SK-N-MC (cell line): ENCODE measurements around the gene KRTAP1-5.
A peak's percentile ranks its signal among the peaks of the same experiment; 100 is the strongest.
"Not testable (repeated sequence)": the region's sequence is repeated elsewhere in the genome, so short reads cannot be mapped to it uniquely, and the experiment has no call there.

Experiments
- DNase-seq: peaks from one replicate; pipeline ENCODE4 v3.0.0-alpha.2; 2011; ENCODE audit warnings: low read depth, low spot score
- H3K27ac ChIP-seq: fragments of 200-600 bp; sonication (generic); 2 replicates; pipeline ENCODE4 v1.5.1; 2016; ENCODE audit warnings: mixed run types
- H3K36me3 ChIP-seq: fragments of 200-600 bp; sonication (generic); 2 replicates; pipeline ENCODE4 v1.6.1; 2017; ENCODE audit warnings: antibody characterized with exemption, low read length, mixed read lengths; ENCODE audit not compliant: insufficient read depth
- H3K4me3 ChIP-seq: fragments of 200-600 bp; sonication (generic); 2 replicates; pipeline ENCODE4 v1.5.1; 2016
- H3K9ac ChIP-seq: fragments of 200-600 bp; sonication (generic); 2 replicates; pipeline ENCODE4 v1.8.0; 2017; ENCODE audit warnings: mixed run types, mixed read lengths; ENCODE audit not compliant: insufficient read length
- H3K9me3 ChIP-seq: fragments of 200-600 bp; sonication (generic); 2 replicates; pipeline ENCODE4 v1.6.1; 2017; ENCODE audit warnings: low read depth, mild to moderate bottlenecking, antibody characterized with exemption, low read length, moderate library complexity, mixed read lengths
- EZH2 ChIP-seq: fragments of 200-600 bp; sonication (generic); IDR thresholded peaks from one replicate; pipeline ENCODE4 v1.6.1; 2017; ENCODE audit warnings: antibody characterized with exemption
- FOXP2 ChIP-seq: optimal IDR thresholded peaks from 2 replicates; pipeline ENCODE3; 2011; ENCODE audit warnings: mild to moderate bottlenecking, moderate library complexity; ENCODE audit not compliant: insufficient read depth; ENCODE audit errors: extremely low read length, control extremely low read depth
- POLR2AphosphoS5 ChIP-seq: IDR thresholded peaks from 2 replicates; pipeline ENCODE4 v1.6.1; 2012; ENCODE audit warnings: mild to moderate bottlenecking, low read depth, low read length, borderline replicate concordance

Gene KRTAP1-5

DNA sequence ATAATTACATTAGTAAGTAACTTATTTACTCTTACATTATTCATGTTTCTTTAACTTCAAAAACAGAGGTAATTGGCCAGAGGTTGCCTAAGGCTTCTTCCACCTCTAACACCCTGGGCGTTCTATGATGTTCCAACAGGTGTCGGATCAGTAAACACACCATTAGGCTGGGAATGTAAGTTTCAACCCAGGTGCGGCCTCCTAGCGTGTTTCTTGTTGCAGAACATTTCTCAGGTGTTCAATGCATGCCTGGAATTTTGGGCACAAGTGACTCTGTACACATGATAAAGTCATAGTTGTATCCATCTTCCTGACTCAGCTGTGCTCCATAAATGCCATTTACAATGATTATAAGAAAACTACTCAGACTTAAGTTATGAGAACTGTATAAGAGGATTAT is 27.0 kb upstream of the KRTAP1-5 start:
- Histone ChIP-seq H3K9me3 (peaks cover 3% of the 10 kb centered on the region; the same call in 1 of the 2 replicates), H3K36me3 (no peaks in the 10 kb centered on the region), H3K4me3 (no peak overlapping the region), H3K9ac (no peak overlapping the region), H3K27ac (no peak overlapping the region)
- DNase-seq = no peak
- TF ChIP-seq EZH2 (no peak), FOXP2 (no peak), POLR2AphosphoS5 (no peak)

DNA sequence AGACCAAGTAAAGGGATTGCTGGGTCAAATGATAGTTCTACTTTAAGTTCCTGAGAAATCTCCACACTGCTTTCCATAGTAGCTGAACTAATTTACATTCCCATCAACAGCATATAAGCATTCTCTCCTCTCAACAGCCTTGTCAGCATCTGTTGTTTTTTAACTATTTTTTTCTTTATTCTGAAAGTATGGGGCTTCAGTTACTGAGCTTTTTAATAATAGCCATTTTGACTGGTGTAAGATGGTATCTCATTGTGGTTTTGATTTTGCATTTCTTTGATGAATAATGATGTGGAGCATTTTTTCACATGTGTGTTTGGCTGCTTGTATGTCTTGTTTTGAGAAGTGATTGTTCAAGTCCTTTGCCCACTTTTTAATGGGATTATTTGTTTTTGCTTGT is 25.6 kb upstream of the KRTAP1-5 start:
- Histone ChIP-seq H3K9ac (no peak overlapping the region), H3K4me3 (no peak overlapping the region), H3K27ac (no peak overlapping the region), H3K36me3 (no peaks in the 10 kb centered on the region), H3K9me3 (peaks cover 3% of the 10 kb centered on the region; the same call in 1 of the 2 replicates)
- DNase-seq = no peak
- no peak for TF ChIP-seq EZH2
- no peak for TF ChIP-seq POLR2AphosphoS5
- TF ChIP-seq FOXP2 = no peak

DNA sequence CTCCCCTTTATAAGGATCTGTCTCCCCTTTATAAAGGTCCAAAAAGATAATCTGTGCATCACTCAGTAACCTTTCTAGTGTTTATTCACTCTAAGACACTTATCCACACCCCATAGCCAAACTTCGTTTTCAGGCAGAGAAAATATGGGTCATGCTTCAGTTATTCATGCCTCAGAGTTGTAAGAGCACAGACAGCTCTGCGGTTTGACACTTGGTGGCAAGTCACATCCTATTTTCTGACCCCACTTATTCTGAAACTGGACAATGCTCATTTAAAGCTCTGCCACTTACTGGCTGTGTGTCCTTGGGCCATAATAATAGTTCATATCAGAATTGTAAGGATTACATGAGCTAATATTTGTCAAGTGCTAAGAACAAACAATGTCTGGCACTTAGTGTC is 22.1 kb upstream of the KRTAP1-5 start:
- DNase-seq = no peak
- no peaks in the 10 kb centered on the region for H3K36me3 ChIP-seq
- peak overlapping the region; percentile 55 for H3K4me3 ChIP-seq
- no peak for TF ChIP-seq EZH2
- no peak for TF ChIP-seq POLR2AphosphoS5
- TF ChIP-seq FOXP2 = no peak
- H3K9me3 ChIP-seq = peaks cover 3% of the 10 kb centered on the region; the same call in 1 of the 2 replicates
- peak overlapping the region; percentile 81 for H3K27ac ChIP-seq
- H3K9ac ChIP-seq = peak overlapping the region; percentile 46

DNA sequence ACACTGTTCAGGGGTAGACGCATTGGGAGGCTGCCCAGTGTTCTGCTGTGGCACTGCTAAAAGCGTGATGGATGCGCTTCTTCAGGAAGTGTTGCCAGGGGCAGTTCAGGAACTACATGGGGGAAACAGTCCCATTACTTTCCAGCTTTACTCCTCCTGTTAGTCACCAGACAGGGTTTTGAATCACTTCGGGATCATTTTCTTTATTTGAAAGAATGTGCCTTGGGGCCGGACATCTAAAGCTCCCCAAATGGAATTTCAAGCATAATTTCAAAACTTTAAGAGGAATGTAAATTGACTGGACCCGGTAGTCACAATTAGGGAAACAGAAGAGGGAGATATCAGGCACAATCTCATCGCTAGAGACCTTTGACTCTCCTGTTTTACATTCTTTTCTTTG is 21.4 kb upstream of the KRTAP1-5 start:
- no peak for DNase-seq
- Histone ChIP-seq H3K27ac (peak overlapping the region; percentile 81), H3K9ac (peak overlapping the region; percentile 46), H3K36me3 (no peaks in the 10 kb centered on the region), H3K4me3 (peak overlapping the region; percentile 55), H3K9me3 (peaks cover 3% of the 10 kb centered on the region; the same call in 1 of the 2 replicates)
- TF ChIP-seq POLR2AphosphoS5 = no peak
- no peak for TF ChIP-seq EZH2
- no peak for TF ChIP-seq FOXP2

DNA sequence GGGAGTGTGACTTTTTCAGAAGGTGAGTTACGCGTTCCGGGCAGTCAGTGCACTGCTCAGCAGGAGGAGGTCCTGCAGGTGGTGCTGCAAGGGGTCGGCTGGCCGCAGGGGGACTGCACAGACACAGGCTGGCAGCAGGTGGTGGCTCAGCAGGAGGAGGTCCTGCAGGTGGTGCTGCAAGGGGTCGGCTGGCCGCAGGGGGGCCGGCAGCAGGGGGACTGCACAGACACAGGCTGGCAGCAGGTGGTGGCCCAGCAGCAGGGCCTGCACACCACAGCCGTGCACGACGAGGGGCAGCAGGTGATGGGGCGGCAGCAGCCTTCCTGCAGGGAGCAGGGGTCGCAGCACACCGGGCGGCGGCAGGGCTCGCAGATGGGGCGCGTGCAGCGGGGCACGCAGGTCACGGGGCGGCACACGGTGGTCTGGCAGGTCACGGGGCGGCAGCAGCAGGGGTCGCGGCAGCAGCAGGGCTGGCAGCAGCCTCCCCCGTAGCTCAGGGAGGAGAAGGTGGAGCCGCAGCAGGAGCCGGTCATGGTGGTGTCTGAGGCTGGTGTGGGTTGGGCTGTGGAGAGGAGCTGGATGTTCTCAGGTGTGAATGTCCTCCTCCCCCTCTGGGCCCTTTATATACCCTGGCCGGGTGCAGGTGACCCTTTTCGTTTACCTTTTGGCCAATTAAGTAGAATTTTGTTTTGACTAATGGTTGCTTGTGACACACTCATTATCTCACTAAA is 19.9 kb upstream of the KRTAP1-5 start, which contains the start of gene KRTAP2-1:
TSS of gene KRTAP2-1 (minus strand) at position 582 of the 731 bp plus-strand sequence. CDS start at position 533, 49 bp downstream.
- not testable (repeated sequence) for H3K36me3 ChIP-seq, DNase-seq, H3K4me3 ChIP-seq, H3K9ac ChIP-seq, H3K27ac ChIP-seq, H3K9me3 ChIP-seq

DNA sequence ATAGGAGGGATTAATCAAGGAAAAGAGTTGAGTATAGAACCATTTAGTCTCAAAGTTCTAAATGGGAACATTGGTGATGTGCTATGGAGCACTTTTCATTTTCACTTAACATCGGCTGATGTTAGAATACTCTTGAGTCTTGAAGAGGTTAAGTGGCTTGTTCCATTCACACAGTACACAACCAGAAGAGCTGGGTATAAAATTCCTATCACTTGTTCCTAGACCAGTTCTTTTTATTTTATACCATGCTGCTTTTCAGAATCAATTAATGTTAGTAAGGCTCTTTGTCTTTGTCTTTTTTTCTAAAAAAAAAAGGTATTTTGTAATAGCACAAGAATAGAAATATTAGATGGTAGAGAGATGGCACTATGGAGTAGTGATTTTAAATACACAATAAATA is 15.9 kb upstream of the KRTAP1-5 start:
- DNase-seq = no peak
- TF ChIP-seq EZH2 (no peak), POLR2AphosphoS5 (no peak)
- no peak overlapping the region for H3K27ac ChIP-seq
- H3K4me3 ChIP-seq = no peak overlapping the region
- peaks cover 6% of the 10 kb centered on the region; the same call in 1 of the 2 replicates for H3K9me3 ChIP-seq
- no peaks in the 10 kb centered on the region for H3K36me3 ChIP-seq
- no peak overlapping the region for H3K9ac ChIP-seq

DNA sequence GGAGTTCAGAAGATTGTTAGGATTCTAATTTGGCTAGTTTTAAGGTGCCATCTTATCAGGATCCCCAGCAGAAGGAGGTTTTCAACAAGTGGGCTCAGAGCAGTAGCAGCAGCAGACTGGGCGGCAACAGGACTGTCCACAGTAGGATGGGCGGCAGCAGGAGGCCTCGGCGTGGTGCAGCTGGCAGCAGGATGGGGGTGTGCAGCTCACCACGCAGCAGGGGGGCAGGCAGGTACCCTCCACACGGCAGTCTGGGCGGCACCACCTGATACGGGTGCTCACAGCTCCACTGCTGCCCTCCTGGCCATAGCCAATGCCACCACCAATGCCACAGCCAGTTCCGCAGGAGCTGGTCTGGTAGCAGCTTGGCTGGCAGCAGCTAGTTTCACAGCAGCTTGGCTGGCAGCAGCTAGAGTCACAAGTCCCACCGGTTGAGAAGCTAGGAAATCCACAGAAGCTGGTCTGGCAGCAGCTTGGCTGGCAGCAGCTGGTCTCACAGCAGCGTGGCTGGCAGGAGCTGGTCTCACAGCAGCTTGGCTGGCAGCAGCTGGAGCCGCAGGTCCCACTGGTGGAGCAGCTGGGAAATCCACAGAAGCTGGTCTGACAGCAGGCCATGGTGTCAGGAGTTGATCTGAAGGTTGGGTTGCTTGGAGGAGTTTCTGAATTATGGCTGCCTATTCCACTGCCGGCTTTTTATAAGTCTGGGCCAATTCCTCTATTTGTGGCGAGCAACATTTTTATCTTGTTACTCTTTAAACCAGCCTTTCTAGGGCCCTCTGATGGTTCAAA is 14.0 kb upstream of the KRTAP1-5 start, which contains the start of gene KRTAP1-1:
TSS of gene KRTAP1-1 (minus strand) at position 668 of the 789 bp plus-strand sequence. CDS start at position 615, 53 bp downstream.
- not testable (repeated sequence) for H3K9me3 ChIP-seq, H3K27ac ChIP-seq, H3K4me3 ChIP-seq, H3K9ac ChIP-seq, H3K36me3 ChIP-seq, DNase-seq

- DNase-seq = no peak
- no peak overlapping the region for H3K4me3 ChIP-seq
- no peak overlapping the region for H3K27ac ChIP-seq
- no peak overlapping the region for H3K9ac ChIP-seq
- TF ChIP-seq FOXP2 (no peak), EZH2 (no peak), POLR2AphosphoS5 (no peak)
- H3K9me3 ChIP-seq = peaks cover 5% of the 10 kb centered on the region; the same call in 1 of the 2 replicates
- H3K36me3 ChIP-seq = no peaks in the 10 kb centered on the region
Measured at GRCh38 chr17:41037853-41038350, 10.9 kb upstream of the KRTAP1-5 start.

DNA sequence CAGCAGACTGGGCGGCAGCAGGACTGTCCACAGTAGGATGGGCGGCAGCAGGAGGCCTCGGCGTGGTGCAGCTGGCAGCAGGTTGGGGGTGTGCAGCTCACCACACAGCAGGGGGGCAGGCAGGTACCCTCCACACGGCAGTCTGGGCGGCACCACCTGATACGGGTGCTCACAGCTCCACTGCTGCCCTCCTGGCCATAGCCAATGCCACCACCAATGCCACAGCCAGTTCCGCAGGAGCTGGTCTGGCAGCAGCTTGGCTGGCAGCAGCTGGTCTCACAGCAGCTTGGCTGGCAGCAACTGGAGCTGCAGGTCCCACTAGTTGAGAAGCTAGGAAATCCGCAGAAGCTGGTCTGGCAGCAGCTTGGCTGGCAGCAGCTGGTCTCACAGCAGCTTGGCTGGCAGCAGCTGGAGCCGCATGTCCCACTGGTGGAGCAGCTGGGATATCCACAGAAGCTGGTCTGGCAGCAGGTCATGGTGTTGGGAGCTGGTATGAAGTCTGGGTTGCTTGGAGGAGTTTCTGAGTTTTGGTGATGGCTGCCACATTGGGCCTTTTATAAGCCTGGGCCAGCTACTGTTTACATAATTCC is 7.4 kb upstream of the KRTAP1-5 start, which contains the start of gene KRTAP1-3:
TSS of gene KRTAP1-3 (minus strand) at position 529 of the 590 bp plus-strand sequence. CDS start at position 476, 53 bp downstream.
- H3K9me3 ChIP-seq, H3K9ac ChIP-seq, H3K4me3 ChIP-seq, H3K36me3 ChIP-seq, DNase-seq, H3K27ac ChIP-seq: not testable (repeated sequence)
